Hepatocyte (in vitro differentiated cells): ENCODE data around the gene TNN. TPM values are rescaled to one million over a fixed set of nuclear protein-coding genes. Genes with fewer than 3 reads are reported as not detected.

Experiments
- DNase-seq: peaks from one replicate; pipeline ENCODE4 v3.0.0-alpha.2; 2016; ENCODE audit warnings: low spot score
- H2AFZ ChIP-seq: fragments of 200-600 bp; sonication (generic); 2 replicates; pipeline ENCODE4 v1.6.0; 2016; ENCODE audit warnings: antibody characterized with exemption, mild to moderate bottlenecking
- H3K27ac ChIP-seq: fragments of 200-600 bp; sonication (generic); 2 replicates; pipeline ENCODE4 v1.5.1; 2016; ENCODE audit warnings: mild to moderate bottlenecking
- H3K27me3 ChIP-seq: fragments of 200-600 bp; sonication (generic); 2 replicates; pipeline ENCODE4 v1.6.1; 2016
- H3K36me3 ChIP-seq: fragments of 200-600 bp; sonication (generic); replicated peaks from 2 replicates; pipeline ENCODE4 v1.5.1; 2016; ENCODE audit warnings: low read depth; ENCODE audit not compliant: insufficient read depth
- H3K4me1 ChIP-seq: fragments of 200-600 bp; sonication (generic); 2 replicates; pipeline ENCODE4 v1.5.1; 2016; ENCODE audit warnings: mild to moderate bottlenecking, moderate library complexity; ENCODE audit not compliant: insufficient read depth
- H3K4me2 ChIP-seq: fragments of 200-600 bp; sonication (generic); 2 replicates; pipeline ENCODE4 v1.6.0; 2016
- H3K4me3 ChIP-seq: fragments of 200-600 bp; sonication (generic); 2 replicates; pipeline ENCODE4 v1.5.1; 2016; ENCODE audit warnings: mild to moderate bottlenecking
- H3K79me2 ChIP-seq: fragments of 200-600 bp; sonication (generic); 2 replicates; pipeline ENCODE4 v1.6.0; 2017; ENCODE audit warnings: mild to moderate bottlenecking
- H3K9me2 ChIP-seq: fragments of 200-600 bp; sonication (generic); replicated peaks from 2 replicates; pipeline ENCODE4 v1.6.0; 2017; ENCODE audit warnings: mild to moderate bottlenecking; ENCODE audit not compliant: insufficient read depth
- H3K9me3 ChIP-seq: fragments of 200-600 bp; sonication (generic); 2 replicates; pipeline ENCODE4 v1.5.1; 2016; ENCODE audit warnings: low read depth, mild to moderate bottlenecking
- H4K20me1 ChIP-seq: fragments of 200-600 bp; sonication (generic); 2 replicates; pipeline ENCODE4 v1.6.0; 2016; ENCODE audit warnings: mild to moderate bottlenecking; ENCODE audit not compliant: insufficient read depth, poor library complexity, severe bottlenecking
- EZH2 ChIP-seq: fragments of 200-600 bp; sonication (generic); IDR thresholded peaks from 2 replicates; pipeline ENCODE4 v1.6.1; 2016; ENCODE audit warnings: antibody characterized with exemption, mild to moderate bottlenecking, borderline replicate concordance
- EZH2phosphoT487 ChIP-seq: fragments of 200-600 bp; sonication (generic); IDR thresholded peaks from one replicate; pipeline ENCODE4 v1.6.1; 2018; ENCODE audit warnings: antibody characterized with exemption, mild to moderate bottlenecking, low read depth, moderate library complexity; ENCODE audit not compliant: unreplicated experiment, severe bottlenecking
- WGBS: methylation state at CpG from one replicate; pipeline ENCODE4 v1.1.6; 2016; ENCODE audit warnings: low lambda C conversion rate; ENCODE audit errors: missing lambda C conversion rate; 5-methylcytosine and 5-hydroxymethylcytosine counted together
- polyA plus RNA-seq: library from polyadenylated mRNA; unstranded; fragments of >200 nt; fragmentation: Nextera tagmentation; extraction: Ambion mirVana; gene quantifications from 2 replicates; pipeline ENCODE4 v1.2.1, GENCODE V29; 2016
- total RNA-seq: library from RNA; depleted of rRNA; stranded (reverse); fragments of >200 nt; gene quantifications from 2 replicates; pipeline ENCODE4 v1.2.3, GENCODE V29; 2014
- TF ChIP-seq, protein P1 (sequence below): fragments of 200-600 bp; sonication (generic); IDR thresholded peaks from 2 replicates; pipeline ENCODE4 v1.5.1; 2016; ENCODE audit warnings: antibody characterized with exemption, mild to moderate bottlenecking; ENCODE audit not compliant: poor library complexity

Gene TNN
- total and polyA plus RNA-seq, 2 experiments from 2014 or later: 0.33 to 0.51 TPM

DNA sequence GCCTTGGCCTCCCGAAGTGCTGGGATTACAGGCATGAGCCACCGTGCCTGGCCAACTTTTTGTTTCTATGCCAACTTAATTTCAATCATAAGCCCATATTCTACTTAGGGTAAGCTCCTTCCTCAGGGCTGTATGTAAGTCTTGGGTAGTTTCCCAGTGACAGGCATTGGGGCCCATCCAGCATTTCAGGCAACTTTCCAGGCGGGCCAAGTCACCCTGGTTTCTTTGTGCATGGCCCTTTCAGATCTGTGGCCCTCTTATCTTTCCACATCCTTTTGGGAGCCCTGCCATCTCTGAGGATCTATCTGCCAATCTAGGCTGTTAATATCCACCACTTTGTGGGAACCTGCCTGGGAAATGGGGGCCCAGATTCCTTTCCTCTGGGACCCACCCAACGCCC, 58.7 kb downstream of the TNN start:
- Histone ChIP-seq H3K36me3 (no peaks in the 10 kb centered on the region), H3K27ac (no peak overlapping the region), H3K4me2 (no peak overlapping the region), H3K27me3 (no peaks in the 10 kb centered on the region), H3K4me1 (peaks cover 12% of the 10 kb centered on the region), H3K9me2 (no peaks in the 10 kb centered on the region), H2AFZ (no peak overlapping the region), H4K20me1 (no peaks in the 10 kb centered on the region), H3K9me3 (no peaks in the 10 kb centered on the region), H3K4me3 (no peak overlapping the region), H3K79me2 (no peaks in the 10 kb centered on the region)
- WGBS: 87% methylated on average over 4 of the region's 4 CpGs
- TF ChIP-seq, protein P1, sequence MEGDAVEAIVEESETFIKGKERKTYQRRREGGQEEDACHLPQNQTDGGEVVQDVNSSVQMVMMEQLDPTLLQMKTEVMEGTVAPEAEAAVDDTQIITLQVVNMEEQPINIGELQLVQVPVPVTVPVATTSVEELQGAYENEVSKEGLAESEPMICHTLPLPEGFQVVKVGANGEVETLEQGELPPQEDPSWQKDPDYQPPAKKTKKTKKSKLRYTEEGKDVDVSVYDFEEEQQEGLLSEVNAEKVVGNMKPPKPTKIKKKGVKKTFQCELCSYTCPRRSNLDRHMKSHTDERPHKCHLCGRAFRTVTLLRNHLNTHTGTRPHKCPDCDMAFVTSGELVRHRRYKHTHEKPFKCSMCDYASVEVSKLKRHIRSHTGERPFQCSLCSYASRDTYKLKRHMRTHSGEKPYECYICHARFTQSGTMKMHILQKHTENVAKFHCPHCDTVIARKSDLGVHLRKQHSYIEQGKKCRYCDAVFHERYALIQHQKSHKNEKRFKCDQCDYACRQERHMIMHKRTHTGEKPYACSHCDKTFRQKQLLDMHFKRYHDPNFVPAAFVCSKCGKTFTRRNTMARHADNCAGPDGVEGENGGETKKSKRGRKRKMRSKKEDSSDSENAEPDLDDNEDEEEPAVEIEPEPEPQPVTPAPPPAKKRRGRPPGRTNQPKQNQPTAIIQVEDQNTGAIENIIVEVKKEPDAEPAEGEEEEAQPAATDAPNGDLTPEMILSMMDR: no peak
- TF ChIP-seq EZH2: no peak
- TF ChIP-seq EZH2phosphoT487: no peak
- DNase-seq: no peak

DNA sequence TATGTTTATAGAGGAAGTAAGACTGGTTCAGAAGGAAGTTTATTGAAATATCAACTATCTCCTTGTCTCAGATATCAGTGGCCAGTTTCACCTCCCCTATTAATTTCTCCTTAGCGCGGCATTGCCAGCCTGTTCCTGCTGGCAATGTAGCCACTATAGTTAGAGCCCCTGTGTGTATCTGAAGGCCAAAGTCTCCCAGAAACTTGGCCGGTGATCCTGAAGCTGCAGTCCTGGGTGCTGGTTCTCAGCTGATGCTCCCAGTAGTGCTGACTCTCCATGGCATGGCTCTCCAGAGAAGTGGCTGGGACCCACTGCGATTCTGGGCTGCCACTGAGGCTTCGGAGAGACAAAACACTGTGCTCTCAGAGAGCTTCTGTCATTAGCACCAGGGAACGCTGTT, 59.9 kb downstream of the TNN start:
- peaks cover 12% of the 10 kb centered on the region for H3K4me1 ChIP-seq
- DNase-seq: no peak
- H3K9me2 ChIP-seq: no peaks in the 10 kb centered on the region
- no peaks in the 10 kb centered on the region for H3K36me3 ChIP-seq
- H3K79me2 ChIP-seq: no peaks in the 10 kb centered on the region
- no peak overlapping the region for H2AFZ ChIP-seq
- no peak overlapping the region for H3K4me3 ChIP-seq
- no peak overlapping the region for H3K27ac ChIP-seq
- 93% methylated on average over 6 of the region's 6 CpGs for WGBS
- TF ChIP-seq EZH2phosphoT487 (no peak), EZH2 (no peak)
- TF ChIP-seq, protein P1: no peak
- H3K4me2 ChIP-seq: no peak overlapping the region
- H3K9me3 ChIP-seq: no peaks in the 10 kb centered on the region
- no peaks in the 10 kb centered on the region for H4K20me1 ChIP-seq
- H3K27me3 ChIP-seq: no peaks in the 10 kb centered on the region

DNA sequence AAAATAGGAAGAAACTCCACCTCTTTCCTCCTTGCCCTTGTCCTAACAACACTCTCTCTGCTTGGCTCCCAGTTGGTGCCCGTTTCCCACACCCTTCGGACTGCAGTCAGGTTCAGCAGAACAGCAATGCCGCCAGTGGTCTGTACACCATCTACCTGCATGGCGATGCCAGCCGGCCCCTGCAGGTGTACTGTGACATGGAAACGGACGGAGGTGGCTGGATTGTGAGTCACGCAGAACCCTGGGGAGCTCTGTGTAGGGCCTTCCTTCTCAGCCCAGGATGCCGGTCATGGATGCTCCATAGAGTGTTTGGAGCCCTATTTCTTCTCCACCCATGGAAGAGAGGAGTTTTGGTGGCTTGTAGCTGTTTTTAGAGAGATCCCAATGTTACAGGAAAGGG, 60.9 kb downstream of the TNN start:
- Histone ChIP-seq H3K79me2 (no peaks in the 10 kb centered on the region), H3K9me2 (no peaks in the 10 kb centered on the region), H3K4me2 (no peak overlapping the region), H2AFZ (no peak overlapping the region), H3K4me1 (peaks cover 12% of the 10 kb centered on the region), H3K36me3 (no peaks in the 10 kb centered on the region), H3K27ac (peak overlapping the region; percentile 52), H3K4me3 (no peak overlapping the region), H4K20me1 (no peaks in the 10 kb centered on the region), H3K27me3 (no peaks in the 10 kb centered on the region), H3K9me3 (no peaks in the 10 kb centered on the region)
- no peak for TF ChIP-seq EZH2
- TF ChIP-seq, protein P1: no peak
- no peak for DNase-seq
- 98% methylated on average over 9 of the region's 9 CpGs for WGBS

DNA sequence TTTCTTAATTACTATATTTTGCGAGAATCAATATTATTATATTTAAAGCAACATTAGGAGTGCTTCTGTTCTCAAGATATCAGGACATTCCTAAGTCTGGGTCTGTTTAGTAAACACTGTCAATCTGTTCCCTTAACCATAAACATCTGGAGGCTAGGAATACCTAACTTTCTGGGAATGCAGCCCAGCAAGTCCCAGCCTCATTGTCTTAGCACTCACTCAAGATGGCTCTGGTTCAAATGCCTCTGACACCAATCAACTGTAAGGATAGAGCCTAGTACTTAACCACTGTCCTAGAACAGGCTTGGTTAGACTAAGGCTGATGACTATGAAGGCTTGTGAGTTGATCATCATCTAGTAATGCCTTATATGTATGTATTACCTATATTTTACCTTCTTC, 61.5 kb downstream of the TNN start:
- H3K4me1 ChIP-seq: peaks cover 12% of the 10 kb centered on the region
- no peak overlapping the region for H3K4me2 ChIP-seq
- no peak overlapping the region for H2AFZ ChIP-seq
- DNase-seq: no peak
- TF ChIP-seq EZH2: no peak
- TF ChIP-seq, protein P1: no peak
- TF ChIP-seq EZH2phosphoT487: no peak
- 69% methylated on average over 1 of the region's 1 CpG for WGBS
- H3K9me3 ChIP-seq: no peaks in the 10 kb centered on the region
- no peaks in the 10 kb centered on the region for H3K9me2 ChIP-seq
- no peaks in the 10 kb centered on the region for H3K36me3 ChIP-seq
- no peaks in the 10 kb centered on the region for H3K27me3 ChIP-seq
- H4K20me1 ChIP-seq: no peaks in the 10 kb centered on the region
- no peaks in the 10 kb centered on the region for H3K79me2 ChIP-seq
- H3K27ac ChIP-seq: peak overlapping the region; percentile 63
- H3K4me3 ChIP-seq: no peak overlapping the region
